HepG2 (cell line): Measurements from ENCODE around the gene MT1A. TPM values are rescaled to one million over a fixed set of nuclear protein-coding genes. Genes with fewer than 3 reads are reported as not detected.

Source experiments
- ARHGAP35 ChIP-seq: sonication (generic); formaldehyde crosslinking; IDR thresholded peaks from 2 replicates; pipeline ENCODE4 v1.9.0; 2022; ENCODE audit warnings: mild to moderate bottlenecking, inconsistent platforms, moderate library complexity, missing genetic modification reagents, borderline replicate concordance
- KDM6A ChIP-seq: IDR thresholded peaks from 2 replicates; pipeline ENCODE4 v1.6.1; 2016; ENCODE audit warnings: low read depth
- MAFG ChIP-seq: sonication (generic); formaldehyde crosslinking; IDR thresholded peaks from 2 replicates; pipeline ENCODE4 v1.5.1; 2020; ENCODE audit warnings: mild to moderate bottlenecking, missing genetic modification reagents
- MIER2 ChIP-seq: IDR thresholded peaks from 2 replicates; pipeline ENCODE4 v1.6.1; 2016; ENCODE audit warnings: missing biosample characterization, missing genetic modification reagents
- MXD1 ChIP-seq: sonication (generic); formaldehyde crosslinking; IDR thresholded peaks from 2 replicates; pipeline ENCODE4 v1.4.0; 2020; ENCODE audit warnings: mild to moderate bottlenecking, missing genetic modification reagents
- NFIC ChIP-seq: IDR thresholded peaks from 2 replicates; pipeline ENCODE4 v1.6.1; 2012; ENCODE audit warnings: mild to moderate bottlenecking, low read length, inconsistent platforms
- NR2C2 ChIP-seq: sonication (generic); formaldehyde crosslinking; IDR thresholded peaks from 2 replicates; pipeline ENCODE4 v1.4.0; 2020; ENCODE audit warnings: missing genetic modification reagents, mild to moderate bottlenecking, moderate library complexity, borderline replicate concordance
- NR2F6 ChIP-seq, 2 experiments: IDR thresholded peaks; 2 replicates each; pipeline ENCODE4 v1.6.1; 2016; ENCODE audit warnings: antibody characterized with exemption in 1 of 2, mild to moderate bottlenecking in 1 of 2
- NRL ChIP-seq: sonication (generic); formaldehyde crosslinking; IDR thresholded peaks from 2 replicates; pipeline ENCODE4 v1.5.0; 2020; ENCODE audit warnings: missing genetic modification reagents, mild to moderate bottlenecking, moderate library complexity, borderline replicate concordance
- RXRB ChIP-seq: IDR thresholded peaks from 2 replicates; pipeline ENCODE4 v1.6.1; 2016; ENCODE audit warnings: borderline replicate concordance, missing genetic modification reagents, missing compliant biosample characterization
- ZBTB43 ChIP-seq: sonication (generic); formaldehyde crosslinking; conservative IDR thresholded peaks from 2 replicates; pipeline ENCODE4 v1.4.0; 2020; ENCODE audit warnings: missing genetic modification reagents
- ZBTB8A ChIP-seq: sonication (generic); formaldehyde crosslinking; IDR thresholded peaks from 2 replicates; pipeline ENCODE4 v1.4.0; 2020; ENCODE audit warnings: mild to moderate bottlenecking, low read depth, missing genetic modification reagents, borderline replicate concordance
- ZNF24 ChIP-seq: fragments of 450-650 bp; IDR thresholded peaks from 2 replicates; pipeline ENCODE4 v1.6.1; 2017; ENCODE audit warnings: antibody characterized with exemption, mild to moderate bottlenecking
- ZNF552 ChIP-seq: sonication (generic); formaldehyde crosslinking; IDR thresholded peaks from 2 replicates; pipeline ENCODE4 v1.9.0; 2022; ENCODE audit warnings: missing genetic modification reagents, mild to moderate bottlenecking, borderline replicate concordance
- ZNF598 ChIP-seq: sonication (generic); formaldehyde crosslinking; IDR thresholded peaks from 2 replicates; pipeline ENCODE4 v1.5.1; 2020; ENCODE audit warnings: mild to moderate bottlenecking, missing genetic modification reagents, borderline replicate concordance
- polyA plus RNA-seq, 8 experiments: library from polyadenylated mRNA; depleted of rRNA in 3 of 8; stranded (reverse) in 7 of 8; unstranded in 1 of 8; fragments of >200 nt; fragmentation: Illumina TruSeq in 4 of 8; extraction: Trizol in 4 of 8; gene quantifications; 2 replicates each; pipeline versions ENCODE4 v1.2.1 to v1.2.3, GENCODE V29; 2011 to 2016; ENCODE audit warnings: low read depth in 4 of 8, missing spikeins in 1 of 8, mixed read lengths in 1 of 8; ENCODE audit not compliant: insufficient read depth in 1 of 8
- total RNA-seq, 5 experiments: library from RNA; depleted of rRNA; stranded (reverse); fragments of >200 nt; fragmentation: Illumina TruSeq; extraction: Trizol; gene quantifications; 2 replicates each; pipeline ENCODE4 v1.2.3, GENCODE V29; 2016; ENCODE audit warnings: low read depth in 1 of 5
- TF ChIP-seq, protein P1 (sequence below): sonication (generic); formaldehyde crosslinking; IDR thresholded peaks from 2 replicates; pipeline ENCODE4 v1.8.1; 2023; ENCODE audit warnings: mild to moderate bottlenecking, inconsistent platforms, moderate library complexity, missing genetic modification reagents, borderline replicate concordance
- TF ChIP-seq, protein P2 (sequence below): IDR thresholded peaks from 2 replicates; pipeline ENCODE4 v1.6.1; 2018; ENCODE audit warnings: missing genetic modification reagents, mild to moderate bottlenecking, missing compliant biosample characterization
- TF ChIP-seq, protein P3 (sequence below): sonication (generic); formaldehyde crosslinking; IDR thresholded peaks from 2 replicates; pipeline ENCODE4 v1.9.0; 2021; ENCODE audit warnings: missing genetic modification reagents, borderline replicate concordance
- TF ChIP-seq, protein P4 (sequence below): sonication (generic); formaldehyde crosslinking; IDR thresholded peaks from 2 replicates; pipeline ENCODE4 v1.4.0; 2020; ENCODE audit warnings: missing genetic modification reagents

Gene MT1A
- total and polyA plus RNA-seq, 2 of the 13 experiments (the other 11 are each of a cell fraction or from before 2014, with no cell fraction given), result 8.3 to 10.4 TPM

DNA sequence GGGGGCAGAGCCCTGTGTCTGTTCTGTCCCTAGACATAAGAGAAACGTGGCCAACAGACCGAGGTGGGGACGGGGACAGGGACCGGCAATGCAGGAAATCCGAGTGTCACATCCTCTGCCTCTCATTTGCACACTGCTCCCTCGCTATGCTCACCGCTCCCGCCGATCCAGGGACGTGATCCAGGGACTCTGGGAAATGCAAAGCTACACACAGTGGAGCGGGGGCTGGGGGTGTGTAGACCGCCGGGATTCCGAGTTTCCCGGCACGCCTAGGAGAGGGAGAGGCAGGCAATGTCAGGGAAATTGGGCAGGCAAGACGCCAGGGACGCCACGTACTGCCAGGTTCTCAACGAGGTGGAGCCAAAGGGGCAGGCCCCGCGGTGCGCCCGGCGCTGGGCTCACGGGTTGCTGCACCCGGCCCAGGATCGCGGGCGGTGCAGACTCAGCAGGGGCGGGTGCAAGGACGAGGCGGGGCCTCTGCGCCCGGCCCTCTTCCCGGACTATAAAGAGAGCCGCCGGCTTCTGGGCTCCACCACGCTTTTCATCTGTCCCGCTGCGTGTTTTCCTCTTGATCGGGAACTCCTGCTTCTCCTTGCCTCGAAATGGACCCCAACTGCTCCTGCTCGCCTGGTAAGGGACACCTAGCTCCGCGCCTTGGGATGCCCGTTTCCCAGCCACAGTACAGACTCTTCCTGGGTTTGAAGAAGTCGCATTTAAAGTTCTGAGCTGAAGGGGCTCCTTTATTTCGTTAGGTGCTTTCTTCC, 43.7 kb downstream of the MT1A start, which contains the start of gene MT1X (continued):
- TF ChIP-seq ZBTB8A (CRISPR knock-in tag) (peak; percentile 36; the same call in 1 of the 2 replicates), ZBTB43 (CRISPR knock-in tag) (no peak; the same call in 1 of the 2 replicates), ZNF24 (no peak), ZNF598 (CRISPR knock-in tag) (peak; percentile 82), MIER2 (peak; percentile 7; the same call in 1 of the 2 replicates), NRL (no peak; the same call in 1 of the 2 replicates), ARHGAP35 (CRISPR knock-in tag) (peak; percentile 64; the same call in 1 of the 2 replicates), NR2C2 (CRISPR knock-in tag) (no peak), NR2F6 (IDR thresholded peaks at IDR 0.05) (no peak), NR2F6 (CRISPR knock-in tag; IDR thresholded peaks at IDR 0.05) (peak; percentile 13; the same call in 1 of the 2 replicates), NFIC (no peak), RXRB (CRISPR knock-in tag) (peak; percentile 60; the same call in 1 of the 2 replicates), MAFG (CRISPR knock-in tag) (no peak), KDM6A (CRISPR knock-in tag) (no peak), MXD1 (CRISPR knock-in tag) (peak; percentile 88), ZNF552 (CRISPR knock-in tag) (0 out of 2 replicates have a peak, but pooled peaks have one; percentile 43)
- TF ChIP-seq, protein P1, sequence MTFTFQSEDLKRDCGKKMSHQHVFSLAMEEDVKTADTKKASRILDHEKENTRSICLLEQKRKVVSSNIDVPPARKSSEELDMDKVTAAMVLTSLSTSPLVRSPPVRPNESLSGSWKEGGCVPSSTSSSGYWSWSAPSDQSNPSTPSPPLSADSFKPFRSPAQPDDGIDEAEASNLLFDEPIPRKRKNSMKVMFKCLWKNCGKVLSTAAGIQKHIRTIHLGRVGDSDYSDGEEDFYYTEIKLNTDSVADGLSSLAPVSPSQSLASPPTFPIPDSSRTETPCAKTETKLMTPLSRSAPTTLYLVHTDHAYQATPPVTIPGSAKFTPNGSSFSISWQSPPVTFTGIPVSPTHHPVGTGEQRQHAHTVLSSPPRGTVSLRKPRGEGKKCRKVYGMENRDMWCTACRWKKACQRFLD, result peak; percentile 88; the same call in 1 of the 2 replicates
- TF ChIP-seq, protein P2, sequence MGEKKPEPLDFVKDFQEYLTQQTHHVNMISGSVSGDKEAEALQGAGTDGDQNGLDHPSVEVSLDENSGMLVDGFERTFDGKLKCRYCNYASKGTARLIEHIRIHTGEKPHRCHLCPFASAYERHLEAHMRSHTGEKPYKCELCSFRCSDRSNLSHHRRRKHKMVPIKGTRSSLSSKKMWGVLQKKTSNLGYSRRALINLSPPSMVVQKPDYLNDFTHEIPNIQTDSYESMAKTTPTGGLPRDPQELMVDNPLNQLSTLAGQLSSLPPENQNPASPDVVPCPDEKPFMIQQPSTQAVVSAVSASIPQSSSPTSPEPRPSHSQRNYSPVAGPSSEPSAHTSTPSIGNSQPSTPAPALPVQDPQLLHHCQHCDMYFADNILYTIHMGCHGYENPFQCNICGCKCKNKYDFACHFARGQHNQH (CRISPR knock-in tag), result no peak; the same call in none of the 2 replicates
- TF ChIP-seq, protein P3, sequence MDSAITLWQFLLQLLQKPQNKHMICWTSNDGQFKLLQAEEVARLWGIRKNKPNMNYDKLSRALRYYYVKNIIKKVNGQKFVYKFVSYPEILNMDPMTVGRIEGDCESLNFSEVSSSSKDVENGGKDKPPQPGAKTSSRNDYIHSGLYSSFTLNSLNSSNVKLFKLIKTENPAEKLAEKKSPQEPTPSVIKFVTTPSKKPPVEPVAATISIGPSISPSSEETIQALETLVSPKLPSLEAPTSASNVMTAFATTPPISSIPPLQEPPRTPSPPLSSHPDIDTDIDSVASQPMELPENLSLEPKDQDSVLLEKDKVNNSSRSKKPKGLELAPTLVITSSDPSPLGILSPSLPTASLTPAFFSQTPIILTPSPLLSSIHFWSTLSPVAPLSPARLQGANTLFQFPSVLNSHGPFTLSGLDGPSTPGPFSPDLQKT, result no peak
- TF ChIP-seq, protein P4, sequence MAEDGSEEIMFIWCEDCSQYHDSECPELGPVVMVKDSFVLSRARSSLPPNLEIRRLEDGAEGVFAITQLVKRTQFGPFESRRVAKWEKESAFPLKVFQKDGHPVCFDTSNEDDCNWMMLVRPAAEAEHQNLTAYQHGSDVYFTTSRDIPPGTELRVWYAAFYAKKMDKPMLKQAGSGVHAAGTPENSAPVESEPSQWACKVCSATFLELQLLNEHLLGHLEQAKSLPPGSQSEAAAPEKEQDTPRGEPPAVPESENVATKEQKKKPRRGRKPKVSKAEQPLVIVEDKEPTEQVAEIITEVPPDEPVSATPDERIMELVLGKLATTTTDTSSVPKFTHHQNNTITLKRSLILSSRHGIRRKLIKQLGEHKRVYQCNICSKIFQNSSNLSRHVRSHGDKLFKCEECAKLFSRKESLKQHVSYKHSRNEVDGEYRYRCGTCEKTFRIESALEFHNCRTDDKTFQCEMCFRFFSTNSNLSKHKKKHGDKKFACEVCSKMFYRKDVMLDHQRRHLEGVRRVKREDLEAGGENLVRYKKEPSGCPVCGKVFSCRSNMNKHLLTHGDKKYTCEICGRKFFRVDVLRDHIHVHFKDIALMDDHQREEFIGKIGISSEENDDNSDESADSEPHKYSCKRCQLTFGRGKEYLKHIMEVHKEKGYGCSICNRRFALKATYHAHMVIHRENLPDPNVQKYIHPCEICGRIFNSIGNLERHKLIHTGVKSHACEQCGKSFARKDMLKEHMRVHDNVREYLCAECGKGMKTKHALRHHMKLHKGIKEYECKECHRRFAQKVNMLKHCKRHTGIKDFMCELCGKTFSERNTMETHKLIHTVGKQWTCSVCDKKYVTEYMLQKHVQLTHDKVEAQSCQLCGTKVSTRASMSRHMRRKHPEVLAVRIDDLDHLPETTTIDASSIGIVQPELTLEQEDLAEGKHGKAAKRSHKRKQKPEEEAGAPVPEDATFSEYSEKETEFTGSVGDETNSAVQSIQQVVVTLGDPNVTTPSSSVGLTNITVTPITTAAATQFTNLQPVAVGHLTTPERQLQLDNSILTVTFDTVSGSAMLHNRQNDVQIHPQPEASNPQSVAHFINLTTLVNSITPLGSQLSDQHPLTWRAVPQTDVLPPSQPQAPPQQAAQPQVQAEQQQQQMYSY (CRISPR knock-in tag), result peak; percentile 57
